SU-DHL-6 (cell line): ENCODE results near the gene MYL4.

Source experiments
- EZH2phosphoT487 ChIP-seq: fragments of 200-600 bp; sonication (generic), shearing (Covaris generic); conservative IDR thresholded peaks from 2 replicates; pipeline ENCODE4 v1.6.1; 2018; ENCODE audit warnings: mild to moderate bottlenecking, antibody characterized with exemption, low read length, moderate library complexity, mixed read lengths
- TF ChIP-seq, protein P1 (sequence below): fragments of 200-600 bp; sonication (generic); IDR thresholded peaks from one replicate; pipeline ENCODE4 v1.5.1; 2017; ENCODE audit warnings: antibody characterized with exemption, mild to moderate bottlenecking, low read length, moderate library complexity; ENCODE audit not compliant: insufficient read depth, poor library complexity, severe bottlenecking

DNA sequence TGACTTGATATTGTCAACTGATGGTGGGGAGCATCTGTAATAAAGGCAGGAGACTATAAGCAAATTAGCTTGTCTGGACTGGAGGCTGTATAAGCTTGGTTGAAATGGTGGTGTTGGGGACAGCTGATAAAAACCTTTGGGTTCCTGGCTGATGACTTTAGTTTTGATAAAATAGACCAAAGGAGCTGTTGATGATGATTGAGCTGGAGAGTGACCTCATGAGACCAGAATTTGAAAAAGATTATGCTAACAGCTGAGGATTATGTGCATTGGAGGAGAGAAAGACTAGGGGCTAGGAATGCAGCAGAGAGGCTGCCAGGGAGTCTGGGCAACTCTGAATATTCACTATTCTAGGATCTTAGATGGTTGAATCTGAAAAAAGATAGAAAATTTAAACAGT lies 11.3 kb upstream of the MYL4 start:
- TF ChIP-seq, protein P1, sequence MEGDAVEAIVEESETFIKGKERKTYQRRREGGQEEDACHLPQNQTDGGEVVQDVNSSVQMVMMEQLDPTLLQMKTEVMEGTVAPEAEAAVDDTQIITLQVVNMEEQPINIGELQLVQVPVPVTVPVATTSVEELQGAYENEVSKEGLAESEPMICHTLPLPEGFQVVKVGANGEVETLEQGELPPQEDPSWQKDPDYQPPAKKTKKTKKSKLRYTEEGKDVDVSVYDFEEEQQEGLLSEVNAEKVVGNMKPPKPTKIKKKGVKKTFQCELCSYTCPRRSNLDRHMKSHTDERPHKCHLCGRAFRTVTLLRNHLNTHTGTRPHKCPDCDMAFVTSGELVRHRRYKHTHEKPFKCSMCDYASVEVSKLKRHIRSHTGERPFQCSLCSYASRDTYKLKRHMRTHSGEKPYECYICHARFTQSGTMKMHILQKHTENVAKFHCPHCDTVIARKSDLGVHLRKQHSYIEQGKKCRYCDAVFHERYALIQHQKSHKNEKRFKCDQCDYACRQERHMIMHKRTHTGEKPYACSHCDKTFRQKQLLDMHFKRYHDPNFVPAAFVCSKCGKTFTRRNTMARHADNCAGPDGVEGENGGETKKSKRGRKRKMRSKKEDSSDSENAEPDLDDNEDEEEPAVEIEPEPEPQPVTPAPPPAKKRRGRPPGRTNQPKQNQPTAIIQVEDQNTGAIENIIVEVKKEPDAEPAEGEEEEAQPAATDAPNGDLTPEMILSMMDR = no peak
- TF ChIP-seq EZH2phosphoT487 = no peak
